ENCODE data around the gene OSBPL10.

The OSBPL10 gene

DNA sequence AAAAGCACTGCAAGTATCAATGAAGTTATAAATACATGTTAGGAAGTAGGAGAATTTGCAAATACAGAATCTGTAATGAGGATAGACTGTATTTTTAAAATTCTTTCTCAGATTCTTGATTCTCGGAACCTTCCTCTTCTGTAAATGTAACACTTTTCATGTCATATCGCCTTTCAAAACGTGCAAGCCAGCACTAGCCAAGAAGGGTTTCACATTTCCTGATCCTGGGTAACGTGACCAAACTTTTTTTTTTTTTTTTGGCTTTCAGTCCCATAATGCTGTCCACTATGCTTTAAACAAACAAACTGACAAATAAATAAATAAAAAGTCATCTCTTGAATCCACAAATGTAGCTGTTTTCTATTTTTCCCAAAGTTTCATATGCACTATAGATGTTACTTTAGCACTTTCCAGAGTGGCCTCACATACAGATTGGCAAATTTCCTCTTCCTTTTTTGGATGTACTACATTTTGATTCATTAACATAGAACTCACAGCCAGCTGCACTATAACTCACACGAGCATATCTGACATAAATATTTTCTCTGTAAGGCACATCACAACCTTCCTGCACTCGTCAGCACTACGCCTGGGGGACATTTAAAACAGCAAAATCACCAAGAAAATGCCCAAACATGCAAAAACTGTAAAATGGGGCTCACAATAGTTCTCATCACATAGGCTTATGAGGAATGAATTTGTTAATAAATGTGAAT, 208.1 kb downstream of the OSBPL10 start:
- DNase-seq (ENCODE audit: low spot score) = no peak

DNA sequence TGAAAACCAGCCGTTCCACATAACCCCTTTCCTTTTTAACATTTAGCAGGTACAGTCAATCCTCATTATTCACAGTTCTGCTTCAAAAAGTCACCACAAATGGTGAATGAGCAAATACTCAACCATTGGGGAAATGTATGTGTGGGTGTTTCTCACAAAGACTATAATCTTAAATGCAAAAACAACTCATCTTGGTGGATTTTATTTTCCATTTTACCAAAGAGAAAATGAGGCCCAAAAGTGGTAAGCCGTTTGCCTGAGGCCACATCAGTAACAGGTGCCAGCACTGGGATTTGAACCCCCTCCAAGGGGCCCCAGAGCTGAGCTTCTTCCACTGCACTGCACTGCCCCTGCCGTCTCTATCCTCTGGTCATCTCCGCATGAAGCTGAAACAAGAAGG, 208.8 kb downstream of the OSBPL10 start:
- DNase-seq (ENCODE audit: low spot score) = no peak

- DNase-seq (ENCODE audit: low spot score) = no peak
Measured at GRCh38 chr3:31770822-31771326, 210.2 kb downstream of the OSBPL10 start.

GRCh38 chr3:31768479-31769125, 212.5 kb downstream of the OSBPL10 start:
- peak; percentile 68 for DNase-seq (ENCODE audit: low spot score)

GRCh38 chr3:31767920-31768319, 213.1 kb downstream of the OSBPL10 start:
- DNase-seq (ENCODE audit: low spot score) = no peak

- no peak for DNase-seq (ENCODE audit: low spot score)
Measured at GRCh38 chr3:31766669-31767068, 214.4 kb downstream of the OSBPL10 start.

- DNase-seq (ENCODE audit: low spot score) = no peak
Measured at GRCh38 chr3:31765871-31766270, 215.2 kb downstream of the OSBPL10 start.

DNA sequence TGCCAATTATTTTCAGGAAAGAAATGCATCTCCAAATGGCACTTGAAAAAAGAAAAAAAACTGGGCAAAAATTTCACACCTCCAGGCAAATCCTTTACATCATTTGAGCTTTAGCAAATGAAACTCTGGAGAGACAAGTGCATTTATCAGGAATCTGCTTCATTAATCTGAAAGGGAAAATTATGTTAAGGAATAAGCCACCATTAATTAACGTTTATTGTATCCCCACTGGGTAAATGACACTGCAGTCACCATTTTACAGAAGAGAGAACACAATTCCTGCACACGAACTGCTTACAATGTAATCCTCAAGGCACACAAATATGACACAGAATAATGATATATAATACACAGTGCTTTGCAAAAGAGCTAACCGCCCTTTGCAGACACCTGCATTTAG, 217.3 kb downstream of the OSBPL10 start:
- DNase-seq (ENCODE audit: low spot score) = no peak

- DNase-seq (ENCODE audit: low spot score) = no peak
Measured at GRCh38 chr3:31762888-31763351, 218.1 kb downstream of the OSBPL10 start.

- DNase-seq (ENCODE audit: low spot score) = no peak
Measured at GRCh38 chr3:31762097-31762764, 218.8 kb downstream of the OSBPL10 start.

DNA sequence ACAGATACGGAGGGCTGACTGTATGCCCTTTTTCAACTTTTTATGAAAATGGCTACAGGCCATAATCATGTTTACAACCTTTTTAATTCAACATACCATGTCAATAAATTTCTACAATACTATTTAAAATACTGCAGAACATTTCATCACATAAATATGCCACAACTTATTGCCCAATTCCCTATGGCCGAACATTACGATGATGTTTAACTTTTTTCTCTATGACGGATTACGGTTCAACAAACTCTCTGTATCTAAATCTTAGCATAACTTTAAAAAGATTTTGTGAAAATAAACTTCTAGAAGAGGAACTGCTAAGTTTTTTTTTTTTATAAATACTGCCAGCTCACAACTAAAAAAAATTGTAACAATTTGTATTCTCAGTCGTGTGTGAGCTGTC, 220.4 kb downstream of the OSBPL10 start:
- DNase-seq (ENCODE audit: low spot score) = no peak

DNA sequence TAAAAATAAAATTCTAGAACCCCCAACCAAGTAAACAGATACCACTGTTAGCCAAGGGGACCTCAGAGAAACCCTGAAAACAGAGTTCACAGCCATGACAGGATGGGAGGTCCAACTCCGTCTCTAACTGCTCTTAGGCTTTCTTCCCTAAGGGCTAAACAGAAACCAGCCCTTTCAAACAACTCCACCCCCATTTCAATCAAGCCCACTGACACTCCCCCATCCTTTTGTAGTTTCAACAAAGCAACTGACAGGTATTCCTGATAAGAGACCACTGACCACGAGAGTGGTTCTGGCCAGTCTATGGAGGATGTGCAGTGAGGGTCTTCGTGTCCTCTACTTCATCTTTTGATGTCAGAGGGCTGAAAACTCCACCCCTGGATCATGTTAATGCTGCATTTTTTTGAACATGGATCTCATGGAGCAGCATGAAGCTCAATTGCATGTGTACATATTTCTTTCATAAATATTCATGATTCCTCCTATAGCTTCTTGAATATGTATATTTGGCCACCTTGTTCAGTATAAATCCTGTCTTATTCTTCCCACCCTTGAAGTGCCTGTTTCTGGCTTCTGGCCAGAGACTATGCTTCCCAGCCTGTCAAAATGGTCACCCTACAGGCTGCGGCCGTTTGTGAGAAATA, 222.6 kb downstream of the OSBPL10 start:
- no peak for DNase-seq (ENCODE audit: low spot score)

- DNase-seq (ENCODE audit: low spot score) = no peak
Measured at GRCh38 chr3:31755926-31756658, 225.0 kb downstream of the OSBPL10 start.

DNA sequence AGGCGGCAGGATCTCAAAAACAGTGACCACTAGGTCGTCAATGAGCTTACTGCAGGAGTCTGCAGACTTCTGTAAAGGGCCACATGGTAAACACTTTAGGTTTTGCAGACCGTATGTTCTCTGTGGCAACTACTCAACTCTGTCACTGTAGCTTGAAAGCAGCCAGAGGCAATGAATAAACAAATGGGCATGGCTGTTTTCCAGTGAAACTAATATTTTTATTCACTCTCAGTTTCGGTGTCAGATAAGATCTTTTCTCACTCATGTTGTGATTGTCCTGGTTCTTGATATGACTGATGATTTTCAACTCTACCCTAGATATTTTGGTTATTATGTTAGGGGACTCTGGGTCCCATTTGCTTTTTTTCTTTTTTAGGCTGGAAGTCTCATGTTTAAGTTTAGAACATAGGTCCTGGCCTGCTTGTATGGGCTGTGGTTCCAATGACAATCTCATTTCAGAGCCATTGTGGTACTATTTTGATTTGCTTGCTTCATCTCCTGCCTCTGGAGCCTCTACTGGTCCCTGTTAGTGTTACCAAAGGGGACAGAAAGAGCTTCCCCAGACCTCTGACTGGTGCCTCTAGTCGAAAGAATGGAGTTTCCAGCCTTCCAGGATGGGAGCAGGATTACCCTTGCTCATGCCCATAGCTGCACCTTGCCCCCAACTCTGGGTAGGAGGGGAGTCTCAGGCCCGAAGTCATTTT, 226.3 kb downstream of the OSBPL10 start:
- no peak for DNase-seq (ENCODE audit: low spot score)

GRCh38 chr3:31753050-31753425, 228.0 kb downstream of the OSBPL10 start:
- DNase-seq (ENCODE audit: low spot score) = no peak

GRCh38 chr3:31752305-31753049, 228.6 kb downstream of the OSBPL10 start:
- no peak for DNase-seq (ENCODE audit: low spot score)

DNA sequence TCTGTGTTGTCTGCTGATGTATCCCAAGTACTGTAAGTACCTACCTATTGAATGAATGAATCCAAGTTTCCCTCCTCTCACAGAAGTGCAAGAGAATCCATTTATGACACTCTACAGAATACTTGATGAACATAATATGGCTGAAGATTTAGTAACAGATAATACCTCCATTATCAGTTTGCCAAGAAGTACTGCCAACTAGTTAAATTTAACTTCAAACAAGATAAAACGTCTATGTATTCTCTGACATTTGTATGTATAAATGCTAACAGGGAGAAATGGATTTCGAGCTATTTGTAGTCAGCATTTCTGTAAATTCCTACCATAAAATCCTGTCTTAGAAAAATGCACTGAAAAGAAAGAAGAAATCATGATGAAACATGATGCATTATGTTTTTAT, 230.7 kb downstream of the OSBPL10 start:
- no peak for DNase-seq (ENCODE audit: low spot score)

GRCh38 chr3:31748933-31749295, 232.1 kb downstream of the OSBPL10 start:
- no peak for DNase-seq (ENCODE audit: low spot score)

- no peak for DNase-seq (ENCODE audit: low spot score)
Measured at GRCh38 chr3:31748281-31748932, 232.7 kb downstream of the OSBPL10 start.

- DNase-seq (ENCODE audit: low spot score) = no peak
Measured at GRCh38 chr3:31747785-31748184, 233.3 kb downstream of the OSBPL10 start.

Measured in Ammon's horn (tissue), 1 donor.